NOMO-1 treated with DMSO at 0.1 percent for 48 hours (cell line): ENCODE measurements around the gene ADCY3.
A peak's percentile ranks its signal among the peaks of the same experiment; 100 is the strongest.

ENCODE experiments used
- DNase-seq: peaks from one replicate; lab custom pipeline; 2025; ENCODE audit not compliant: unreplicated experiment; lab: John Stamatoyannopoulos, UW

The ADCY3 gene

DNA sequence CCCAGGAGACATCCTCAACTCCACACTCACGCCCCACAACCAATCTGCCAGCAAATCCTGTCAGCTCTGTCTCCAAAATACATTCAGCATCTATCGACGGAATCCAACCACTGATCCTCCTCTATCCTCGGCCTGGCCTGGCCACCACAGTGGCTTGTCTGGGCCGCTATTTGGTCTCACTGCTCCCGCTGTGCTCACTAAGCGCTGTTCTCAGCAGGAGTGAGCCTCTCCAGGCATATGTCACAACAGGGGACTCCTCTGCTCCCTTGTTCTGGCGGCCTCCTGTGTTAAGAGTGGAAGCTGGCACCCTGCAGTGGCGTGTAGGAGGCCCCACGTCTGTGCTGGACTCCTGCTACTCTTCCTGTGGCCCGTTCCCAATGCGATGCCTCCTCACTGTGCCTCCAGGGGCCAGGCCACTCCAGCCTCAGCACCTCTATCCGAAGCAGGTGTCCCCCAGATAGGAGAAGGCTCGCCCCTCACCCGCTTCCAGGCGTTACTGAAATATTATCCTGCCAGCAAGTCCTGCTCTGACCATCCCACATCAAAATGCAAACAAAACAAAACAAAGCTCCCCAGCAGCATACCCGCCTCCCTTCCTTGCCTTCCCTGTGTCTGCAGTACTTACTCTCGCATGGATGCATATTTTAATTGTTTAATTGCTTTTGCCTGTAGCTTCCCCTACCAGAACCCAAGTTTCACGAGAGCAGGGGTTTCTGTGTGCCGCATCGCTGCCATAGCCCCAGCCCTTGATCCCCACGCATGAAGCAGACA is 86.9 kb downstream of the ADCY3 start:
- DNase-seq = no peak

GRCh38 chr2:24832521-24832920 is 87.5 kb downstream of the ADCY3 start:
- DNase-seq = no peak

- no peak for DNase-seq
These were observed 88.0 kb downstream of the ADCY3 start for GRCh38 chr2:24832073-24832461.

DNA sequence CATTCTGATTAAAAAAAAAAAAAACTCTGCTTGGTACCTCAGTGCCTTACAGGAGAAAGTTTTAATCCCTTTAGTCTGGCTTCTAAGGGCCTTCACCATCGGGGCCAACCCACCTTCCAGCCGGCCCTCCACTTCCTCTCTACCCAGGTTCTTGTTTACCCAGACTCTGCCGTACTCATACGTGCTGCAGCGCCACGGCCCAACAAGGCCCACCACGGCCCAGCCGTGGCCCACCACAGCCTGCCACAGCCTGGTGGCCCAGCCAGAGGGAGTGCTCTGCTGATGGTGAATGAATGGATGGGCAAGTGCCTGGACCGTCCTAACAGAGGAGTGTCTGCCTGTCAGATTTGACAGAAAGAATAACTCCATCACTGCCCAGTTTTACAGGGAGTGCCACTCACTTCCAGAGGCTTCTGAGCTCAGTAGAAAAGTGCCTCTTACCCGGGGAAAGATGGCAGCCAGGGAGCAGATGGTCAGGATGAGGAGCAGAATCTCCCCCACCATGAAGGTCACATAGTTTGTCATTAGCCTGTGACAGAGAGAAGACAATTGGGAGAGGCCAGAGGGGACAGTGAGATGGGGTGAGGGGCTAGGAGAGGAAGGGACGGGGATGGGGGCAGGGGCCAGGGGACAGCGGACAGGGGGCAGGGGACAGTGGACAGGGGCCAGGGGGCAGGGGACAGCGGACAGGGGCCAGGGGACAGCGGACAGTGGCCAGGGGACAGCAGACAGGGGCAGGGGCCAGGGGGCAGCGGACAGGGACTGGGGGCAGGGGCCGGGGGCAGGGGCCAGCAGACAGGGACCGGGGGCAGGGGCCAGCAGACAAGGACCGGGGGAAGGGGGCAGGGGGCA is 88.6 kb downstream of the ADCY3 start:
- DNase-seq = no peak

- no peak for DNase-seq
These were observed 89.3 kb downstream of the ADCY3 start for GRCh38 chr2:24830786-24831185.

GRCh38 chr2:24830351-24830750 is 89.7 kb downstream of the ADCY3 start:
- DNase-seq = no peak

DNA sequence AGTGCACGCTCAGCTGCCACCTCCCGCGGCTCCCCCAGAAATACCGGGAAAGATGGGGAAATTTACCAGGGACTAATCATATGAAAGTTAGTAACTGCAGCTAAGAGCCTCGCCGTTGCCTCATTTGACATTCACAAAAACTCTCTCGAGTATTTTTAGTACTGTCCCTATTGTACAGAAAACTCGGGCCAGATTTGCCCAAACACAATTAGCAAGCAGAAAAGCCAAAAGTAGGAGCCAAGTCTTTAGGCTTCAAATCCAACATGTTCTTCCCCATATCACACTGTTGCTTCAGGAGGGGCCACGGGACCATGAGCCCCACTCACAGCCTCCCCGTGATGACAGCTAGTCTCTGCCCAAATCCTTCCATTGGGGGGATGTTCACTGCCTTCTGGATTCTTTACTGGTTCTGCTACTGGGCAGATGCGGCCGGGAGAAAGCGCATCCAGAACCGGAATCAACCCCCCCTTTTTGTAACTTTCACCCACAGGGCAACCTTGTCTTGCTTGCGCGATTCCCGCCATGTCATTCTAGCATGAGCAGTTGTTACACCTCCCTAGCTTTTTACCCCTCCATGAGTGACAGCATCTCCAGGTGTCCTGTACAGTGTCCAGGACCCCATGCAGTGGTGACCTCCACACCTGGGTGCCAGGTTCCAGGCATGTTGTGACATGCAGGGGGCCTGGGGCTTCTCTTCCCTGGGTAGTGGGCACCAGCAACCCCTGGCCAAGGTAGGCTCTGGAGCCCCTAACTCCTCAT is 91.6 kb downstream of the ADCY3 start:
- DNase-seq = no peak

GRCh38 chr2:24827321-24828237 is 92.5 kb downstream of the ADCY3 start:
- DNase-seq = peak; percentile 34

GRCh38 chr2:24826773-24827145 is 93.3 kb downstream of the ADCY3 start:
- no peak for DNase-seq

DNA sequence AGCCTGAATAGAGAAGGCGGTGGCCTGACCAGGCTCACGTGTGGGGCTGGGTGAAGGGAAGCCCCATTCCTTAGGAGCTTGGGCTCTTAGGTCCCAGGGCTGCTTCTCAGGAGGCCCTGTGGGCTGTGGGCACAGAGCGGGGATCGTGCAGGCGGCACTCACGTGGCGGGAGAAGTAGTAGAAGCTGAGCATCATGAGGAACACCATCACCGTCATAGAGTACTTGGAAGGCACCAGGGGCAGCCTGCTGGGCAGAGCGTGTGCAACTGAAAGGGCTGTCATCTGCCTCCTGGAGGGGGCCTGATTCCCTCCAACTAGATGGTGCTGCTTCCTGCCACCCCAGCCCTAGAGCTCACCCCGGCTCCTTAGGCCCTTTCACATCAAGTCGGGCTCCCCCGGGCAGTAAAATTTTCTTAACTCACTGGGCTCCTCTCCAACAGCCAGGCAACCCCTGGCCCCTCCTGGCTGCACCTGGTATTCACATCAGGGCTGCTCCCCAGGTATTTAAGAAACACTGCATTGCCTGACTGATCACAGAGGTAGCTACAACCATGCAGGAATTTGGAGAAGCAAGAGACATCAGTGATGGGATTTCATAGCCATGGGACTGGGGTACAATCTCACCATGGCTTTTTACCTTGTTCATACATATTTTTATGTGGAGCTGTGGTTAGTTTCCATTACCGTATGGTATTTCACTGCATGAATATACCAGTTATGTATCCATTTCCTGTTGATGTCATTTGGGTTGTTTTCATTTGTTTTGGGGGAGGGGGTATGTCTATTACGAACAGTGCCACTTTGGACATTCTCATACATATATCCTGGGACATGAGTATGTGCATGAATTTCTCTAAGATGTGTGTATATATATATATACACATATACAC is 93.9 kb downstream of the ADCY3 start:
- no peak for DNase-seq

DNA sequence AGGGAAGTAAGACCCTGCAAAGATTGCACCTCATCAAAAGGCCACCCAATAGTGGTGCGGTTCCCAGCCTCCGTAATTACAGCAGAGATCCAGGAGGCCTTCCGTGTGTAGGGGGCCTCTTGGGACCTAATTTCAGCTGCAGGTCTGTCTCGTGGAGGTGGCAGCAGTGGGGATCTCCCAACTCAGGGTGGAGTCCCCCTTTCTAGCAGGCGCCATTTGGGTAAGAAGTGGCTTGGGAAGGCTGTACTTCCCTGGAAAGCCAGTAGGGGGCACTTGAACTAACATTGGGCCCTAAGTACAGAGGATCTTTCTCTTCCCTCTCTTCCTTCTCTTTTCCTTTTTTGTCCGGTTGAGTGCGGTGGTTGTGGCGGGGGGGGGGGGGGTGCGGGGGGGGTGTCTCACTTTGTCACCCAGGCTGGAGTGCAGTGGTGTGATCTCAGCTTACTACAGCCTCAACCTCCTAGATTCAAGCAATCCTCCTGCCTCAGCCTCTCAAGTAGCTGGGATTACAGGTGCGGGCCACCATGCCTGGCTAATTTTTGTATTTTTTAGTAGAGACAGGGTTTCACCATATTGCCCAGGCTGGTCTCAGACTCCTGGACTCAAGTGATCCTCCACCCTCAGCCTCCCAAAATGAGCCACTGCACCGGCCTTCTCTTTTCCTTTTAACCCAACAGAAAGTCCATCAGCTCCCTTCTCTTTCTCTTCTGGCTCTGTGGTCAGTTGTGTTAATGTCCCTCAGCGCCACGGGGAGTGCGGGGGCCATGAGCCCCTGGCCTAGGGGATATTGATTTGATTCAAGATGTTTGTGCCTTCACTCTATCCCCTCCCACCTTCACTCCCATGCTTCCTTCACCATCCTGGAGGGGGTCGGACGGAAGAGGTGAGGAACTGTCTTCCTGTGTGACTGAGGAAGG is 94.8 kb downstream of the ADCY3 start:
- DNase-seq = peak; percentile 2

DNA sequence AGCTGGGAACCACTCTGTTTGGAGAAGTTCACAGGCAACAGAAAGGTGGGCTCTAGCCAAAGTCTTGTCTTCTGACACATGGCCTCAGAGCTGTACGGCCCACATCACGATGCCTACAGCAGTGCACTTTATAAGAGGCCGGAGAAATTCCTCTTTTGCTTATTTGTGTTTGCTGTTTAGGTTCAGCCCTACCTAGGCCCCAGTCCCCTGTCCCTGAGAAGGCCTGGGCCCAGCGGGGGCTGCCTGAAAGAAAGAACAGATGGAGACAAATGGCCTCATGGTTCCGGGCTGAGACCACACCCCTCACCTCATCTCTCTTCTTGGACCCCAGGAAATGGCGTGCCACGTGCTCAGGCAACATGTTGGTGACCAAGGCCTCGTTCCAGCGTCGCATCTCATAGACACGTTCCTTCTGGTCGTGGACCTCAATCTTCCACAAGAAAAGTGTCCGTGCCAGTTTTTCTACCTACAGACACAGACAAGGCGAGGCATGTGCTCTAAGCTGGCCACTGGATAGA is 95.9 kb downstream of the ADCY3 start:
- no peak for DNase-seq

DNA sequence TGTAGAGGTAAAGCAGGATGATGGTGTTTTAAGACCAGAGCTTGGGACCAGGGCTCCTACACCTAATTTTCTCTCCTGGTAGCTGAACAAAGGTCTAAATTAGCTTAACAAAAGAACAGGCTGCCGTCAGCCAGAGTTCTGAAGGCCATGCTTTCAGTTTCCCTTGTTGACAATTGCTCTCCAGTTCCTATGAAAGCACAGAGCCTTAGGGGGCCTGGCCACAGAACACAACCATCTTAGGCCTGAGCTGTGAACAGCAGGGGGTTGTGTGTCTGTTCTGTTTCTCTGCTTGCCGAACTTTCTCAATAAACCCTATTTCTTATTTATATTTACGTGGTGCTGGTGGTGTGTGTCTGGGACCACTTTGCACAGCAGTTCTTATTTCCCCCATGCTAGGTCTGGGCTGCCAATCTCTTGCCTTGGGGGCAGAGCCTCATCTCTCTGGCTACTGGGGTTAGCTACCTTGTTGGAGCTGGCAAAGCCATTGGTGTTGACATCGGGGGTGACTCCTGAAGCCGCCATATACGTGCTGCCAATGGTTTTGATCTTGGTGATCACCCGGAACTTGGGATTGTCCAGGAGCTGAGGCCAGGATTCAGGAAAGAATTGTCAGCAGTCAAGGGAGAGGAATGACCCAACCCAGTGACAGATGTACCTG is 97.9 kb downstream of the ADCY3 start:
- DNase-seq = no peak

GRCh38 chr2:24821433-24821891 is 98.6 kb downstream of the ADCY3 start:
- DNase-seq = no peak

DNA sequence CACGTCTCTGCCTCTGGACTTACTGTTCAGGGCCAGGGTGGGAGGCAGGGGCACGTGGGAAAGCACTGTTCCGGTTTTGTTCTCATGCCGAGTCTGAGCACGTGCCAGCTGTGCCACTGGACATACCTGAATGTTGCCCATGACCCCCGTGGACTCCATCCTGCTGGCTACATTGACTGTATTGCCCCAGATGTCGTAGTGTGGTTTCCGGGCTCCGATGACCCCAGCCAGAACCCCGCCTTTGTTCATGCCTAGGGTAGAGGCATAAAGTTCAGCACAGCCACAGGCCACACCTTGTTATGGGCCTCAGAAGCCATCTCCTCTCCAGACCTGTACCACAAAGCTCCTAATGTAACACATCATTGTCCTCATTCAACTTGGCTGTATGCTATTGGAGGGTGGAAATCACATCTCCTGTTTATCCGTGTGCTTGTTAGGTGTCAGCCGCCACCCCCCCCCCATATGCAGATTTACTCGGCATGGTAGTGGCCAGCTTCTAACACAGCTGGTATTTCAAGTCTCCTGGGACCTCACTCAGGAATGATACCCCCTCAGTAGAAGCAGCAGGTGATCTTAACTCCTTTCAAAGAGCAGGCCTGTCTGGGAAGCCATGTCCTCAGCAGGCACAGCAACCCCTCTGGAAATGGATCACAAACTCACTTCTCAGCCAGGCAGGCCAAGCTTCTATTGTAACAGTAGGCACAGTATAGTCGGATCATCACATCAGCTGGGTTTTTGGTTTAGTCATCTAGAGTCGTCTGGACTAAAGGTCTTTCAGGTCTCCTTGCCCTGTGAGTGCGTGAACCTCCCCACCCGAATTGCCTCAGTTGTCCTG is 99.2 kb downstream of the ADCY3 start:
- no peak for DNase-seq

GRCh38 chr2:24820175-24820513 is 99.9 kb downstream of the ADCY3 start:
- DNase-seq = no peak
